WI38 (cell line): ENCODE results near the gene ARSA.

Experiments
- H3K4me3 ChIP-seq: 2 replicates; pipeline ENCODE4 v1.5.1; 2011; ENCODE audit warnings: low read depth, mild to moderate bottlenecking, control low read depth, low read length
- TF ChIP-seq, protein P1 (sequence below): IDR thresholded peaks from 2 replicates; pipeline ENCODE4 v1.5.1; 2012; ENCODE audit warnings: low read depth, mild to moderate bottlenecking, control low read depth, low read length

Gene ARSA

DNA sequence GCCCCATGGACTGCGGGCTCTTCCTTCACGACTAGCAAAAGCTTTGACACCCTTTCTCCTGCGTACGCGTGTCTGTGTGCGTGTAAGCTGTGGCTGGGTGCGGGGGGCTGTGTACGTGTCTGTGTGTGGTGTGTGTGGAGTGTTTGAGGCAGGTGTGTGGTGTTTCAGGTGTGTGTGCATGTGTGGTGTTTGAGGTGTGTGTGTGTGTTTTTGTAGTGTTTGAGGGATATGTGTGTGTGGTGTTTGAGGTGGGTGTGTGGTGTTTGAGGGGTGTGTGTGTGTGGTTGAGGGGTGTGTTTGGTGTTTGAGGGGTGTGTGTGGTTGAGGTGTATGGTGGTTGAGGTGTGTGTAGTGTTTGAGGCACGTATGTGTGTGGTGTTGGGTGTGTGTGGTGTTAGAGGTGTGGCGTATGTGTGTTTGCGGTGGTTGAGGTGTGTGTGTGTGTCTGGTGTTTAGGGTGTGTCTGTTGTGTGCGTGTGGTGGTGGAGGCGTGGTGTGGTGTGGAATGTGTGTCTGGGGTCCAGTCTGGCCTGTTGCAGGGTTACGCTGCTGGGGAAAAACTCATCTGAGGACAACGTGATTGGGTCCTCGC lies 687 bp upstream of the ARSA start:
- TF ChIP-seq, protein P1, sequence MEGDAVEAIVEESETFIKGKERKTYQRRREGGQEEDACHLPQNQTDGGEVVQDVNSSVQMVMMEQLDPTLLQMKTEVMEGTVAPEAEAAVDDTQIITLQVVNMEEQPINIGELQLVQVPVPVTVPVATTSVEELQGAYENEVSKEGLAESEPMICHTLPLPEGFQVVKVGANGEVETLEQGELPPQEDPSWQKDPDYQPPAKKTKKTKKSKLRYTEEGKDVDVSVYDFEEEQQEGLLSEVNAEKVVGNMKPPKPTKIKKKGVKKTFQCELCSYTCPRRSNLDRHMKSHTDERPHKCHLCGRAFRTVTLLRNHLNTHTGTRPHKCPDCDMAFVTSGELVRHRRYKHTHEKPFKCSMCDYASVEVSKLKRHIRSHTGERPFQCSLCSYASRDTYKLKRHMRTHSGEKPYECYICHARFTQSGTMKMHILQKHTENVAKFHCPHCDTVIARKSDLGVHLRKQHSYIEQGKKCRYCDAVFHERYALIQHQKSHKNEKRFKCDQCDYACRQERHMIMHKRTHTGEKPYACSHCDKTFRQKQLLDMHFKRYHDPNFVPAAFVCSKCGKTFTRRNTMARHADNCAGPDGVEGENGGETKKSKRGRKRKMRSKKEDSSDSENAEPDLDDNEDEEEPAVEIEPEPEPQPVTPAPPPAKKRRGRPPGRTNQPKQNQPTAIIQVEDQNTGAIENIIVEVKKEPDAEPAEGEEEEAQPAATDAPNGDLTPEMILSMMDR, result no peak
- H3K4me3 ChIP-seq, result peak overlapping the region; percentile 88

DNA sequence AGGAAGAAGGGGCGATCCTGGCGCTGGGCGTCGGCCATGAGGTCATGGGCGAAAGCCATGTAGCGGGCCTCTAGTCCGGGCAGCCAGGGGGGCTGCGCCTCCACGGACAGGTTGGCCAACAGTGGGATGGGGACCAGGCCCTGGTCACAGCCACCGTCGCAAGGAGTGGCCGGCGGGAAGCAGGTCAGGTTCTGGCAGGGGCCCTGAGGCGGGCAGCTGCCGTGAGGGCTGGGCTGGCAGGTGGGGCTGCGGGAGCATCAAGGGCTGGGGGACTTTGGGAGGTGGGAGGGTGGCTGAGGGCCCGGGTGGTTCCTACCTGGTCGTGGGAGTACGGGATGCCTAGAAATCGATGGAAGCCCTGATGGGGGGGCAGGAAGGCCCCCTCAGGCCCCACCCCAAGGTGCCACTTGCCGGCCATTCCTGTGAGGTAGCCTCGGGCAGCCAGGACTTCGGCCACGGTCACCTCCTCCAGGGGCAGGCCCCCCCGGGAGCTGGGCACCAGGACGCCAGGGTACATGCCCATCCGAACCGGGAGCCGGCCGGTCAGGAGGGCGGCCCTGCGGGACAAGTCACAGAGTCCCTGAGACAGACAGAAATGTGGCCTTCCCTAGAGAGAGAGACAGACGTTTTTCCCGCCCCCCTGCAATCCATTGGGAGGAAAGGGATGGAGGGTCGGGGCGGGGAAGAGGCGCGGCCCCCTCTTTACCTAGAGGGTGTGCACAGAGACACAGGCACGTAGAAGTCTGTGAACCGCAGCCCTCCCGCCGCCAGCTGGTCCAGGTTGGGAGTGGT lies 906 bp downstream of the ARSA start:
- H3K4me3 ChIP-seq, result peak overlapping the region; percentile 88
- TF ChIP-seq, protein P1, result no peak

DNA sequence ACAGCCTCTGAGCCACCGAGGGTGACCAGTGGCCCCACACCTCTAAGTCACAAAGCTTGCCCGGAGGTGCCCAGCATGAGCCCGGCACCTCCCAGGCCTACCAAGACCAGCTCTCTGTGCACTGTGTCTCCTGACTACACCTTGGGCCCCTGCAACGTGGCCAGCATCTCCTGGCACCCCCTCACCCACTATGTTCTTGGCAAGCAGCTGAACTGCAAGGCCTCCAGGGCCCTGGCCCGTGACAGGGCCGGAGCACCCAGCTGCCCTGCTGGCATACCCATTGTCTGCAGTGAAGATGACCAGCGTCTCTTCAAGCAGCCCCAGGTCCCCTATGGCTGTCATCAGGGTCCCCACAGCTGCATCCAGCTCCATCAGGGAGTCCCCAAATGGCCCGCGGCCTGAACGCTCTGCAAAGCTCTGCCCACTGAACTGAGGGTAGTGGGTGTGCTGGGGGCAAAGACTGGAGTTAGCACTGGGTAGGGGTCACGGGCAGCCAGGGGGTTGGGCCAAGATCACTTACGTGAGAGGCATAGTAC lies 1.6 kb downstream of the ARSA start:
- H3K4me3 ChIP-seq, result no peak overlapping the region
- TF ChIP-seq, protein P1, result no peak

DNA sequence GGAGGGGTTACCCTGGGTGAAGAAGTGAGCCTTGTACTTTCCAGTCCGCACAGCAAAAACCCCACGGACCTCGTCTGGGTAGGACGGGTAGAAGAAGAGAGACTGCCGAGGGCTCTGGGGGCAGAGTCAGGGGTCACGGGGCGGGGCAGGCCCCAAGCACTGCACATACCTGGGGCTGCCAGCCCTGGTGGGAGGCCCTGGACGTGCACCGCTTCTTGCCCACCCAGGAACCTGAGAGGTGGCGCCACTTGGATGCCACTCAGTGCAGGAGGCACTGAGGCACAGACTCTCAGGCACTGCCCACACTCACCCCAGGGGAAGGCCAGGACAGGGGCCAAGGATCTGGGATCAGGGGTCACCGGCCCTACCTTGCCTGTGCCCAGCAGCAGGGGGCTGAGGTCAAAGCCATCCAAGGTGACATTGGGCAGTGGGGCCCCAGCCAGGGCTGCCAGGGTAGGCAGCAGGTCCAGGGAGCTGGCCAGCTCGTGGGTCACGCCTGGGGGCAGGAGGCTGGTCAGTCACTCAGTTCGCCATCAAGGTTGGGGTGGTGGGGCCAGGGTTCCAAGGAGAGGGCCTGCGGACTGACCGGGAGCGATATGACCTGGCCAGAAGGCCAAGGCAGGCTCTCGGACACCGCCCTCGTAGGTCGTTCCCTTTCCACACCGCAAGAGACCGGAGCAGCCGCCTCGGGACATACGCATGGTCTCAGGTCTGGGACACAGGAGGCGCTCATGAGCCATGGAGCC lies 2.2 kb downstream of the ARSA start:
- TF ChIP-seq, protein P1, result no peak
- no peak overlapping the region for H3K4me3 ChIP-seq

DNA sequence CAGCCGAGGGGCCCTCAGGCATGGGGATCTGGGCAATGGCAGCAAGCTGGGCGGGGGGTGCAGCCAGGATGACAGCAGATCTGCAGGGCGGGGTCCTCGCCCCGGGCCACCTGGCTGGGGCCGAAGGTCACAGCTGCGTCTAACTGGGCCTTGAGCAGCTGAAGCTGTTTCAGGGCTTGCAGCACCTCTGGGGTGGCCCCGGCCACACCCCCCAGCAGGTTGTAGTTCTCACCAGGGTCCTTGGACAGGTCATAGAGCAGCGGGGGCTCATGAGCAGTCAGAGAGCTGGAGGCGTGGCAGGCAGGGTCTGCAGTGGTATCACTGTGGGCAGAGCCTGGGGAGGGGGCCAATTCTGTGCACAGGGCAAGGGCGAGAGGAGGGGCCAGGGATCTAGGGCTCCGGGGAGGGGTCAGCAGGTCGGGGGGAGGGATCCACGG lies 2.8 kb downstream of the ARSA start:
- TF ChIP-seq, protein P1, result no peak
- no peak overlapping the region for H3K4me3 ChIP-seq

DNA sequence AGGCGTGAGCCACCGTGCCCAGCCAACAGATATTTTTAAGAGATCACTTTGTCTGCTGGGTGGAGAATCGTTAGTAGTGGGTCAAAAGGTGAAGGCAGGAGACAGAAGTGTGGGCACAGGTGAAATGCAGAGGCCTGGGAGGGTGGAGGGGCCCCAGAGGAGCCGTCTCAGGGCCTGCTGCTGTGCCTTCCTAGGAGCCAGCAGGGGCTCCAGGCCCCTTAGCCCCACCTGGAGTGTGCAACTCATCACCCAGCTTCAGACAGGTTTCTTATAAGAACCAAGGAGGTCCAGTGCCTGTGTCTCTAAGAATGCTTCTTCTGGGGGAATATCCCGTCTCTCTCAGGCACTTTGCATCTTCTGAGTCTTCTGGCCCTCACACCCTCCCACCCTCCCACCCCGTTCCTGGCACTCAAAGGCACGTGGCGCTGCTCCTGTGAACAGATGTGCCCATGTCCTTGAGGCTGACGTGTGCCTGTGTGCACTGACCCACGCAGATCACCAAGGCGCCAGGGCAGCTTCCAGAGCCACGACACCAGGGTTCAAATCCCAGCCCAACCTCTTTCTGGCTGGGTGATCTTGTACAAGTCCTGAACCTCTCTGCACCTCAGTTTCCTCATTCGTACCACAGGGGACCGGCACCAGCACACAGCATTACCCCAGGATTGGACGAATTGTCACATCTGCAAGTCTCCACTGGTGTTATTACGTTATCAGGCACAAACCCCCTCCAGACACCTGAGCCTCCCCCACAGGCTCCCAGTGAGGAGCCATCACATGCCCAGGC lies 3.4 kb downstream of the ARSA start:
- TF ChIP-seq, protein P1, result no peak

More for the DNA sequence above, 3.4 kb downstream of the ARSA start:
- no peak overlapping the region for H3K4me3 ChIP-seq
